SK-N-MC (cell line): Measurements from ENCODE around the gene OLFML2A.

ENCODE experiments used
- EZH2 ChIP-seq: fragments of 200-600 bp; sonication (generic); IDR thresholded peaks from one replicate; pipeline ENCODE4 v1.6.1; 2017; ENCODE audit warnings: antibody characterized with exemption
- FOXP2 ChIP-seq: optimal IDR thresholded peaks from 2 replicates; pipeline ENCODE3; 2011; ENCODE audit warnings: mild to moderate bottlenecking, moderate library complexity; ENCODE audit not compliant: insufficient read depth; ENCODE audit errors: extremely low read length, control extremely low read depth

DNA sequence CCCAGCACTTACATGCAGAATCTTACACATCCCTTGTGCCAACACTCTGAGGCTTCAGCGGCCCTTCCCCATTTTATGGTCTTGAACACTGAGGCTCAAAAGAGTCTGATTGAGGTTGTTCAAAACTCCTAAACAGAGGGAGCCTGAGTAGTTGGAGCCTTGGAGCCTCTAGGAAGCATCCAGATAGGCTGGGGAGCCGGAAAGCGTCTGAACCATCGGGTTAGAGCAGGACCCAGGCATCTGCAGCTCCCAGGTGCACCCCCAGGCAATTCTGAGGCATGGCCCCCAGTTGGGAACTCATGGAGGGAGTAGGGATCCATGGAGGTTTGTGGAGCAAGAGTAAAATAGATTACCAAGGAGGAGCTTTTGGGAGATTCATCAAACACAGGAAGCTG, 3.8 kb downstream of the OLFML2A start:
- TF ChIP-seq EZH2 = no peak
- no peak for TF ChIP-seq FOXP2
